Upper lobe of left lung (tissue), 4 donors: ENCODE results near the gene LOC101059915.
"Not testable (repeated sequence)": the region's sequence is repeated elsewhere in the genome, so short reads cannot be mapped to it uniquely, and the experiment has no call there.

Source experiments
- CTCF ChIP-seq, 6 experiments: fragments of 450-650 bp in 4 of 6; fragments of 200-600 bp in 2 of 6; sonication (generic) in 2 of 6; IDR thresholded peaks; one replicate each; pipeline ENCODE4 v1.5.1; 2016 to 2019; ENCODE audit warnings: antibody characterized with exemption in 6 of 6
- POLR2A ChIP-seq, 4 donors: fragments of 450-650 bp; IDR thresholded peaks; one replicate each; pipeline ENCODE4 v1.5.1; 2016 to 2017; ENCODE audit warnings: antibody characterized with exemption in 4 of 4, mild to moderate bottlenecking in 2 of 4
- POLR2AphosphoS5 ChIP-seq, 2 donors: sonication (generic); formaldehyde crosslinking; IDR thresholded peaks; one replicate each; pipeline ENCODE4 v1.5.1; 2017; ENCODE audit warnings: antibody characterized with exemption in 2 of 2

GRCh38 chrX:71698299-71699022, 31.1 kb downstream of the LOC101059915 start:
- TF ChIP-seq CTCF, POLR2A, POLR2AphosphoS5 (IDR thresholded peaks at IDR 0.05): not testable (repeated sequence)
